GM20431 (cell line): ENCODE measurements around the gene PPP1R14D.

ENCODE experiments used
- in situ Hi-C: fragments of 300-500 bp; cut with MseI, MboI; formaldehyde crosslinking; loops from one replicate; pipeline ENCODE4 v1.15.0; 2020; ENCODE audit warnings: low sequenced_read_pairs; ENCODE audit not compliant: unreplicated experiment

The PPP1R14D gene

GRCh38 chr15:40787991-40788390, 40.5 kb downstream of the PPP1R14D start:
- in situ Hi-C loops = no loop called here

- in situ Hi-C loops = no loop called here
Measured at GRCh38 chr15:40787344-40787841, 41.1 kb downstream of the PPP1R14D start.

GRCh38 chr15:40785814-40786213, 42.7 kb downstream of the PPP1R14D start:
- in situ Hi-C loops = no loop called here

GRCh38 chr15:40785164-40785563, 43.3 kb downstream of the PPP1R14D start:
- in situ Hi-C loops = no loop called here

GRCh38 chr15:40782609-40783227, 45.8 kb downstream of the PPP1R14D start:
- in situ Hi-C loops = no loop called here

- in situ Hi-C loops = no loop called here
Measured at GRCh38 chr15:40776537-40777141, 51.9 kb downstream of the PPP1R14D start.

GRCh38 chr15:40775740-40776536, 52.6 kb downstream of the PPP1R14D start:
- in situ Hi-C loops = no loop called here

- in situ Hi-C loops = no loop called here
Measured at GRCh38 chr15:40775007-40775406, 53.5 kb downstream of the PPP1R14D start.

- in situ Hi-C loops = no loop called here
Measured at GRCh38 chr15:40773902-40774301, 54.6 kb downstream of the PPP1R14D start.

GRCh38 chr15:40773496-40773895, 55.0 kb downstream of the PPP1R14D start:
- in situ Hi-C loops = no loop called here

- in situ Hi-C loops = no loop called here
Measured at GRCh38 chr15:40772014-40772413, 56.5 kb downstream of the PPP1R14D start.

GRCh38 chr15:40771242-40771641, 57.3 kb downstream of the PPP1R14D start:
- in situ Hi-C loops = no loop called here

- in situ Hi-C loops = no loop called here
Measured at GRCh38 chr15:40770147-40770721, 58.3 kb downstream of the PPP1R14D start.

GRCh38 chr15:40769274-40770146, 59.0 kb downstream of the PPP1R14D start, which contains the start of gene C15orf62:
C15orf62 (plus strand) TSS chr15:40769980; CDS start chr15:40770496, 516 bp downstream.
- in situ Hi-C loops = no loop called here

- in situ Hi-C loops = no loop called here
Measured at GRCh38 chr15:40768521-40769273, 59.8 kb downstream of the PPP1R14D start.

GRCh38 chr15:40767838-40768500, 60.5 kb downstream of the PPP1R14D start:
- in situ Hi-C loops = no loop called here

GRCh38 chr15:40766906-40767837, 61.3 kb downstream of the PPP1R14D start:
- in situ Hi-C loops = no loop called here
